Neural cell (in vitro differentiated cells): ENCODE results near the gene BPIFB1.

Experiments
- CTCF ChIP-seq: fragments of 450-650 bp; IDR thresholded peaks from 2 replicates; pipeline ENCODE4 v1.5.1; 2014; ENCODE audit warnings: antibody characterized with exemption, mild to moderate bottlenecking, moderate library complexity; ENCODE audit not compliant: poor library complexity, severe bottlenecking
- EZH2 ChIP-seq: fragments of 200-600, 300-800 bp; shearing (Covaris generic), sonication (generic); IDR thresholded peaks from 2 replicates; pipeline ENCODE4 v1.6.1; 2014; ENCODE audit warnings: antibody characterized with exemption, low read length, borderline replicate concordance, mild to moderate bottlenecking; ENCODE audit not compliant: insufficient read depth, poor library complexity, severe bottlenecking
- MXI1 ChIP-seq: fragments of 450-650 bp; conservative IDR thresholded peaks from 2 replicates; pipeline ENCODE4 v1.6.1; 2014; ENCODE audit warnings: antibody characterized with exemption, mild to moderate bottlenecking; ENCODE audit not compliant: poor library complexity, severe bottlenecking
- POLR2AphosphoS5 ChIP-seq: IDR thresholded peaks from 2 replicates; pipeline ENCODE4 v1.6.1; 2012
- RAD21 ChIP-seq: fragments of 450-650 bp; conservative IDR thresholded peaks from 2 replicates; pipeline ENCODE4 v1.6.1; 2014; ENCODE audit warnings: antibody characterized with exemption, mild to moderate bottlenecking, moderate library complexity
- REST ChIP-seq: IDR thresholded peaks from 2 replicates; pipeline ENCODE4 v1.6.1; 2012; ENCODE audit warnings: borderline replicate concordance
- SMC3 ChIP-seq: fragments of 450-650 bp; conservative IDR thresholded peaks from 2 replicates; pipeline ENCODE4 v1.6.1; 2014; ENCODE audit warnings: antibody characterized with exemption, mild to moderate bottlenecking, moderate library complexity; ENCODE audit not compliant: poor library complexity
- TAF1 ChIP-seq: IDR thresholded peaks from 2 replicates; pipeline ENCODE4 v1.6.1; 2012; ENCODE audit warnings: low read depth

- no peak for TF ChIP-seq RAD21
- TF ChIP-seq CTCF, result no peak
- no peak for TF ChIP-seq EZH2
- no peak for TF ChIP-seq POLR2AphosphoS5
- TF ChIP-seq TAF1, result no peak
- no peak for TF ChIP-seq SMC3
- no peak for TF ChIP-seq REST
- TF ChIP-seq MXI1, result no peak
These were observed 54.1 kb downstream of the BPIFB1 start for GRCh38 chr20:33337119-33337518.
